Stimulated activated CD8-positive, alpha-beta memory T cell treated with anti-CD3 and anti-CD28 coated beads, Interleukin-4, amount 100 ng/mL, for 4 hours (primary cell): Measurements from ENCODE around the gene FBXL15.
A peak's percentile ranks its signal among the peaks of the same experiment; 100 is the strongest.

Experiments
- DNase-seq, 2 donors: peaks; one replicate each; pipeline ENCODE4 v3.0.0-alpha.2; 2020; ENCODE audit warnings: low read depth in 2 of 2, low spot score in 1 of 2

Gene FBXL15

GRCh38 chr10:102424916-102425315 lies 4.3 kb downstream of the FBXL15 start:
- DNase-seq = no peak

DNA sequence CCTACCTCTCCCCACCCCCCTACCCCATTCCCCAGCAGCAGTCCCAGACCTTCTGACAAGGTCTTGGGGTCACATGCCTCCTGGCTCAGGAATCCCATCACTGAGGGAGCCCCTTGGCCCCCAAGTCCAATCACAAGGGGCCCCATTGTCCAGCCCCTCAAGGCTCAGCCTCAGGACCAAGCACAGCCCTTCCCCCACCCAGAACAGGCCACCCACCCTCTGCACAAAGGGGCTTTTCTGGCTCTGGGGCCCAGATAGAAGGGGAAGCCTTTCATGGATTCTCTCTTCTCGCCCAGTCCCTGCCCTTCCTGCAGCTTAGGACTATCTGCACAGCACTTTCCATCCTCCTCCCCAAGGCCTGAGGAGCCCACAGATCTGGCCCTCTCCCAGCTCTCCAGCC lies 4.8 kb downstream of the FBXL15 start:
- DNase-seq = no peak

DNA sequence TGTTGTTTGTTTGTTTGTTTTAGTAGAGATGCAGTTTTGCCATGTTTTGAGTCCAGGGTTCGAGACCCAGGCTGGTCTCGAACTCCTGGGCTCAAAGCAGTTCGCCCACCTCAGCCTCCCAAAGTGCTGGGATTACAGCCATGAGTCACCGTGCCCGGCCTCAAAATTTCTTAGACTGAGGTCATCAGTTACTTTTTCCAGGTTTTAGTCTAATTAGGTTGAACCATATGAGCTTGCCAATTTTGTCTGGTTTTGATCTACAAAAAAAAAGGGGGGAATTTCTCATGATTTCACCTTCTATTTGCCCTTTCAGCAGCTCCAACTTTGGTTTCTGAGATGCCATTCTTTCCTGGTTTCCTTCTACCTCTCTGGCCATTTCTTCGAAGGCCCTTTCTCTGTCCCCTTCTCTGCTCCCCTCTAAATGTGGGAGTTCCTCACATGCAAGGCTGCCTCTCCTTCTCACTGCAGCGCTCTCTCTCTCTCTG lies 6.2 kb downstream of the FBXL15 start:
- no peak for DNase-seq

DNA sequence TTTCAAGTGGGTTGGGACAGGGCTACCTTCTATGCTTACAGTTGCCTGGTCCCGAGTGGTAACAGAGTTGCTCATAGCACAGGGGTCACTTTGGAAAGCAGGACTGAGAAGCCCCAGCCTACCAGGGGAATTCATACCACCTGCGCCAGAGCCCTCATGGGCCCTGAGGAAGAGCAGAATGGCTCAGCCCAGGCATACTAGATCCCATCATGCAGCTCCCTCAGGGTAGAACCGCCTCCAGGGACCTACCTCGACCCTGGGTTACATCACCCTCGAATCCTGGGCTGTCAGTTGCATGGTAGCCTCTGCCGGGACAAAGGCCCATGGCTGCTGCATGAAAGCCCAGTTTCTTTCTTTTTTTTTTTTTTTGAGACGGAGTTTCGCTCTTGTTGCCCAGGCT lies 8.8 kb downstream of the FBXL15 start:
- DNase-seq = no peak

DNA sequence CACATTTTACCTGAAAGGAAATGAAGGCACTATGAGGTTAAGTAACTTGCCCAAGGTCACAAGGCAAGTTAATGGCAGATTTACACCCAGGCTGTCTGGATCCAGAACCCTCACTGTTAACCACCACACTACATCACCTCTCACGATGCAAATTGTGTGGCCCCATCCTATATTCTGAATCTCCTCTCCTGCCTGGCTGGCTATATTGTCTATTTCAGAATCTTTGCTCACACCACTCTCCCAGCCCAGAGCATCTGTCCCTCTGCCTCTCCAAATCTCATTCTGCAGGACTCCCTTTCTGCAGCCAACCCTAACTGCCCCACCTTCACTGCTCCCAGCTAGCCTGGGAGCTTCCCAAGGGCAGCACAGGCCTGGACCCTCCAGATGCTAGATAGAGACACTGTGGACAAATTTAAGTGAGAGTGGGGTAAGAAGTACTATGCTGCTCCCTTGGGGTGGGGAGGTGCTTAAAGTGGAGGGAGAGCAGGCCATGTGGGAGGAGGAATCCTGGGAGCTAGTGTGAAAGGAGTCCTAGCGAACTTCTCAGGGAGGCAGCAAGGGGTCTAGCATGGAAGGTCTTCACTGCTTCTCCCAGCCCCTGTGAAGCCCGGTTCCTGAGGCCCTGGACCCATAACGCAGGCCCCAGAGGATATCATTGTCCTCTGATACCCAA lies 11.0 kb downstream of the FBXL15 start:
- DNase-seq = no peak

- DNase-seq = peak; percentile 86 to 89
Observed at GRCh38 chr10:102432162-102432950, 11.7 kb downstream of the FBXL15 start, which contains the start of gene CUEDC2. Gene CUEDC2 (minus strand): TSS chr10:102432574. CDS start chr10:102425188, 7,386 bp downstream.

GRCh38 chr10:102433619-102434046 lies 13.0 kb downstream of the FBXL15 start:
- DNase-seq = no peak

- DNase-seq = no peak
Observed at GRCh38 chr10:102434394-102435132, 13.9 kb downstream of the FBXL15 start.

DNA sequence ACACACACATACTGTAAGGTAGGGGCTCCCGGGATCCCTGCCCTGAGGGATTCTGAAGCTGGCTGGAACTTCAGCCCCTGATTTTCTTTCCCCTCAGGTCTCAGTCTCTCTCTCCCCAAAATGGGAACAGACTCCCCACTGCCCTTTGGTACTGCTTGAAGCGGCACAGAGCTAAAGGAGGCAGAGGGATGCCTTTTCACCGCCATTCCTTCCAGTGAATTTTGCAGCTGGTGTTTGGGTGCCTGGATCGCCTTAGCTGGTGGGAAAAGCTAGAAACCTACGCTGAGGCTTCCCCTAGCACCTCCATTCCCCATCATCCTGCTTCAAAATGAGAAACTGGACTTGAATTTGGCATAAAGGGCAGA lies 14.5 kb downstream of the FBXL15 start:
- DNase-seq = no peak

DNA sequence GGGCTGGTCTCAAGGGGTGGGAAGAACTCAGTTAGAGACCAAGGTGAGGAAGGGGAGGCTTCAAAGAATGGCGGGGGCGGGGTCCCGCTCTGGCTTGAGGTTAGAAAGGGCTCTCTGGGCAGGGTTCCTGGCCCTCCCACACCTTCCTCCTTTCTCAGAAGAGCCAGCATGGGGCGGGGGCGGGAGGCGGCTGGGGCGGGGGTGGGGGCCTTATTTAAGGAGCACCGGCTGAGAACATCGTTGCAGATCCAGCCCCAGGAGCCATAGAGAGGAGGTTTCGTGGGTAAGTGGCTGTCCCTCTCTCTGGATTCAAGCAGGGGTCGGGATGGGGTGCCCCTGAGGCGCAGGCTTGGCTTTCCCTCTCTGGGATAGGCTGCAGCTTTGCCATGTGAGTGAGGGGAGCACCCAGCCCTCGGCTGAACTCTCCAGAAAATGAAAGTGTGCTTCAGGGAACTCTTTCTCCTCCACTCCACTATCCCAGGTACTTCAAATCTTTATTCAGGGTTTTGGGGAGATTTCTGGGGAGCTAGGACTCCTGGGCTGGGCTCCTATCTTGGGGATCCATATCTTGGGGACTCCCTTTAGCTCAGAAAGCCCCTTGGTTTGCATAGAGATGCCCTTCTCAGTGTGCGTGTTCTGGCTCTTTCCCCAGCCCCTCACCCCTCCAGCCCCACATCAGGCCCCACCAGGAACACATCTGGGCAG lies 15.0 kb downstream of the FBXL15 start:
- peak in 1 of 2 donors; percentile 36 for DNase-seq

GRCh38 chr10:102436312-102436711 lies 15.7 kb downstream of the FBXL15 start:
- no peak for DNase-seq

DNA sequence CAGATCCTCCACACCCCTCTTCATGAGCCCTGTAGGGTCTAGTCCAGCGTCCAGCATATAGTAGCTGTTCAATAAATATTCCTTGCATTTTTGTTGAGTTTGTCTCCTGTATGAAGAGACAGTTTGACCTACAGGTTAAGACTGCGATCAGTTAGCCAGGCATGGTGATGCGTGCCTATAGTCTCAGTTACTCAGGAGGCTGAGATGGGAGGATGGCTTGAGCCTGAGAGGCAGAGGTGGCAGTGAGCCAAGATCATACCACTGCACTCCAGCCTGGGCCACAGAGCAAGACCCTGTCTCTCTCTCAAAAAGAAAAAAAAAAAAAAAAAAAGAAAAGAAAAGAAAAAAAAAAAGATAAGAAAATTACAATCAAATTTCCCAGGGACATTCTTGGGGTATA lies 16.9 kb downstream of the FBXL15 start:
- no peak for DNase-seq

- DNase-seq = no peak
Observed at GRCh38 chr10:102438374-102438773, 17.7 kb downstream of the FBXL15 start.

DNA sequence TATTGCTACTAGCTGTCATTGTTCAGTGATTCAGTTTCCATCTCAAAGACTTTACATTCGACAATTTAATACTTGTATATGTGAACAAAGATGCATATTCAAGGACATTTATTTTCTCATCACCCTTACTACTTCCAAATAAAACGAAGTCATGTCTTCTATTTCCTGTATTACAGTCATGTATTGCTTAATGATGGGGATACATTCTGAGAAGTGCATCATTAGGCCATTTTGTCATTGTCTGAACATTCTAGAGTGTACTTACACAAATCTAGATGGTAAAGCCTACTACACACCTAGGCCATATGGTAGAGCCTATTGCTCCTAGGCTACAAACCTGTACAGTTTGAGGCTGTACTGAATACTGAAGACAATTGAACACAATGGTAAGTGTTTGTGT lies 24.2 kb downstream of the FBXL15 start:
- no peak for DNase-seq

- peak; percentile 67 to 78 for DNase-seq
Observed at GRCh38 chr10:102449321-102450123, 28.9 kb downstream of the FBXL15 start.

- DNase-seq = no peak
Observed at GRCh38 chr10:102450124-102450373, 29.4 kb downstream of the FBXL15 start.

DNA sequence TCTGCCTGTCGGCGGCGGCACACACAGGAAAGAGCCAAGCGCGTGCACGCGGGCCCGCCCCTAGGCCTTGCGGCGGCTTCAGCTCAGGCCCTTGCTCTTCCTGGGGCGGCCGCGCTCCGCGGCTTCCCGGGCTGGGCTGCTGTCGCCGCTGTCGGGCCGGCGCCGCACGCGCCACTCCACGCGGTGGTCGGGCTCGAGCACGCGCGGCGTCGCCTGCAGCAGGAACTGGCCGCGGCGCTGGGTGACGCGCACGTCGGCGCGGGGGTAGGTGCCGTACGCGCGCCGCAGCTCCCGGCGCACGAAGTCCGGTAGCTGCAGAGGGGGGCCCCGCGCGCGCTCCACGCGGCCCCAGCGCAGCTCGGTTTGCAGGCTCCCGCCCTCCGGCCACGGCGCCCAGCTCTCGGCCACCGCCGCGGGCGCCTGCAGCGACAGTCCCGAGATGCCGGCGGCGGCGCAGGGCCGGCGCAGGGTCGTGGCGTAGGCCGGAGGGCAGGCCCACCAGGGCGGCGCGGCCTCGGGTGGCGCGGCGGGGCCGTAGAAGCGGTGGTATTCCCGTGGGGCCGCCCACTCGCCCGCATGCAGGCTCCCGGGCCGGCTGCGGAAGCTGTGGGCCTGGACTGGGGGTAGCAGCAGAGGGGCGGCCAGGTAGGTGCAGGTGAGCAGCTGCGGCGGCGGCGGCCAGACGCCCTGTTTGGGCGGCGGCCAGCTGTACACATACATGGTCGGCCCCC lies 29.9 kb downstream of the FBXL15 start:
- DNase-seq = peak; percentile 52 to 80

DNA sequence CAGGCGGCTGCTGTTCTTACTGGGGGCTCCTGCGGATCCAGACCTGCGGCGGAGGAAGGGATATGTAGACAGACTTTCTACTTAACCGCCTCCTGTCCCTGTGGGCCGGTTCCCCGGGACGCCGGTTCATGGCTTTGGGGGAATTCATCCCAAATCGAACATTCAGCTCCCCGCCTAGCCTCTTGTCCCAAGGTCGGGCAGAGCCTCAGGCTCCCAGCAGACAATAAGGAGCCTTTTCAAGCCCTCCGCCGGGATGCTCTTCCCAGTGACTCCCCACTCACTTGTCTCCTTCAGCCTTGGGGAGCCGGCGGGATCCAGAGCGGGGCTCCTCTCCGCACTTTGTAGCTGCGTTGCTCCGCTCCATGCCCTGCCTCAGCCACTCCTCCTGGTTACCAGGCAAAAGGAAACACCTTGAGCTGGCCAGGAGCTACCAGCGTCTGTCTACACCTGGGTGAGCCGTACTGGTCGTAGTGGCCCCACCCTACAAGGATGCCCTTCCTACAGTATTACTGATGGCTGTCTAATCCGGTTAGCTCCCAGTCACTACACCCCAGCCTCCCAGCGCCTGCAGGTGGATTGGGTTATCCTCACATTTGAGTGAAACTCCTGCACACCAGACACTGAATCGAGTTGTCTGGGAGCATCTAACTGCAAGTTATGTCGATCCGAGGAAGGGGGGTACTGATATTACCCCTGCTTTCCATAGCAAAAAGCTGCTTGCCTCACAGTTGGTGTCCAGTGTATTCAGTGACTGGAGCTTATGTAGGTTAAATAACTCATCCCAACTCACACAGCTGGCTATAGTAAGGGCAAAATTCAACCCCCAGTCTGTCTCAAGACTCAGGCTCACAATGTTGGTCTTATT lies 30.7 kb downstream of the FBXL15 start, which contains the start of gene C10orf95:
Gene C10orf95 (minus strand): TSS at position 439 of the 865 bp plus-strand sequence. CDS start 450 bp downstream, outside the sequence.
- DNase-seq = no peak
